Tongue (tissue), 2 donors: ENCODE measurements around the gene PPP1R3A. TPM values are rescaled to one million over a fixed set of nuclear protein-coding genes. Genes with fewer than 3 reads are reported as not detected.
"Not testable (repeated sequence)": the region's sequence is repeated elsewhere in the genome, so short reads cannot be mapped to it uniquely, and the experiment has no call there.

Source experiments
- DNase-seq: peaks from one replicate; pipeline ENCODE4 v3.0.0-alpha.2; 2015
- total RNA-seq: library from RNA; depleted of rRNA; stranded (reverse); fragments of >200 nt; gene quantifications from one replicate; pipeline ENCODE4 v1.2.3, GENCODE V29; 2014

Gene PPP1R3A, protein sequence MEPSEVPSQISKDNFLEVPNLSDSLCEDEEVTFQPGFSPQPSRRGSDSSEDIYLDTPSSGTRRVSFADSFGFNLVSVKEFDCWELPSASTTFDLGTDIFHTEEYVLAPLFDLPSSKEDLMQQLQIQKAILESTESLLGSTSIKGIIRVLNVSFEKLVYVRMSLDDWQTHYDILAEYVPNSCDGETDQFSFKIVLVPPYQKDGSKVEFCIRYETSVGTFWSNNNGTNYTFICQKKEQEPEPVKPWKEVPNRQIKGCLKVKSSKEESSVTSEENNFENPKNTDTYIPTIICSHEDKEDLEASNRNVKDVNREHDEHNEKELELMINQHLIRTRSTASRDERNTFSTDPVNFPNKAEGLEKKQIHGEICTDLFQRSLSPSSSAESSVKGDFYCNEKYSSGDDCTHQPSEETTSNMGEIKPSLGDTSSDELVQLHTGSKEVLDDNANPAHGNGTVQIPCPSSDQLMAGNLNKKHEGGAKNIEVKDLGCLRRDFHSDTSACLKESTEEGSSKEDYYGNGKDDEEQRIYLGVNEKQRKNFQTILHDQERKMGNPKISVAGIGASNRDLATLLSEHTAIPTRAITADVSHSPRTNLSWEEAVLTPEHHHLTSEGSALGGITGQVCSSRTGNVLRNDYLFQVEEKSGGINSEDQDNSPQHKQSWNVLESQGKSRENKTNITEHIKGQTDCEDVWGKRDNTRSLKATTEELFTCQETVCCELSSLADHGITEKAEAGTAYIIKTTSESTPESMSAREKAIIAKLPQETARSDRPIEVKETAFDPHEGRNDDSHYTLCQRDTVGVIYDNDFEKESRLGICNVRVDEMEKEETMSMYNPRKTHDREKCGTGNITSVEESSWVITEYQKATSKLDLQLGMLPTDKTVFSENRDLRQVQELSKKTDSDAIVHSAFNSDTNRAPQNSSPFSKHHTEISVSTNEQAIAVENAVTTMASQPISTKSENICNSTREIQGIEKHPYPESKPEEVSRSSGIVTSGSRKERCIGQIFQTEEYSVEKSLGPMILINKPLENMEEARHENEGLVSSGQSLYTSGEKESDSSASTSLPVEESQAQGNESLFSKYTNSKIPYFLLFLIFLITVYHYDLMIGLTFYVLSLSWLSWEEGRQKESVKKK
- 194 TPM for total RNA-seq

DNA sequence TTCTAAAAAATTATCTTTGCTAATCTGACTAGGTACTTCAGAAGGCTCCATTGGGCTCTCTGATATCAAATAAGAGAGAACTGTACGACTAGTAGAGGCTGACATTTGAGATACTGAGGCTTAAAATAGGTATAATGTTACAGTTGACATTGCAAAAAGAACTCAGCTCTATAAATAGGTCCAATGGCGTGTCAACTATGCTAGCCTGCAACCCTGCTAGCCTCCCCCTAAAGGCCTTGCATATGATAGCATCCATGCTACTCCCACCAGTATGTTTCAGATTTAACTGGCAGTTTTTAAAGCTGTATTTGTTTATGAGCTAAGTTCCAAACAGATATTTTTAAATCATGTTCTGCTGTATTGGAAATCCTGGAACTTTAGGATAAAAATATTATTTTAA lies at the start of gene PPP1R3A:
Gene PPP1R3A, minus strand, starts transcription at position 64 of the 400 bp plus-strand sequence. Its CDS starts 13 bp downstream, at position 51.
- DNase-seq = peak; percentile 56

DNA sequence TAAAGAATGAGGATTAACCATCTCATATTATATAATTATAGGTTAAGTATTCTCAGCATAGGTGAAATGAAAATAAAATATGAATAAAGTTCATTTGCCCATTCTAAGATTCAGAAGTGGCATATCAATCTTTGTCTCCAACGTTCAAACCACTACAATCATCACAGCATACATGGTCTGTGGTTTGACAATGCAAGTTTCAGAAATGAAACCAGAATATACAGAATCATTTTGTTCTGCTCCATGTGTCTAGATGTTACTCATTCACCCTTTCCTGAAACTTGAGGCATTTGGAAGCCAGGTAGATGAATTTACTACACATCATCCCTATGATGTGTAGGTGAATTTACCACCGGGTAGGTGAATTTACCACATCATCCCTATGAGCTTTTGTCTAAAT lies 44.5 kb upstream of the PPP1R3A start:
- no peak for DNase-seq

DNA sequence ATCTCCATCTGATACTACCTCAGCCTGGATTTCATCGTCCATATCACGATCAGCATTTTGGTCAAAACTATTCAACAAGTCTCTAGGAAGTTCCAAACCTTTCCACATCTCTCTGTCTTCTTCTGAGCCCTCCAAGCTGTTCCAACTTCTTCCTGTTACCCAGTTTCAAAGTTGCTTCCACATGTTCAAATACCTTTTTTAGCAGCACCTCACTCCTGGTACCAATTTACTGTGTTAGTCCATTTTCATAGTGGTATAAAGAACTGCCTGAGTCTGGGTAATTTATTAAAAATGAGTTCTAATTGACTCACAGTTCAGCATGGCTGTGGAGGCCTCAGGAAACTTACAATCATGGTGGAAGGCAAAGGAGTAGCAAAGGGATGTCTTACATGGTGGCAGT lies 41.1 kb upstream of the PPP1R3A start:
- no peak for DNase-seq

- DNase-seq = no peak
Observed at GRCh38 chr7:113955157-113955556, 36.3 kb upstream of the PPP1R3A start.

DNA sequence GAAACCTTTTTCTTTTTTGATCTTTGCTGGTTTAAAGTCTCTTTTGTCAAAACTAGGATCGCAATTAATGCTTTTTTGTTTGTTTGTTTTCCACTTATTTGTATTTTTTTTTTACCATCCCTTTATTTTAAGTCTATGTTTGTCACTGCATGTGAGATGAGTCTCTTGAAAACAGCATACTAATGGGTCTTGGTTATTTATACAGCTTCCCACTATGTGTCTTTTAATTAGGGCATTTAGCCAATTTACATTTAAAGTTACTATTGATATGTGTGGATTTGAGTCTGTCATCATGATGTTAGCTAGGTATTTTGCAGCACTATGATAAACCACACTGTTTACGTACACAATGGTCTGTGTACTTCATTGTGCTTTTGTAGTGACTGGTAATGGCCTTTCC lies 34.7 kb upstream of the PPP1R3A start:
- no peak for DNase-seq

GRCh38 chr7:113945018-113945938 lies 26.5 kb upstream of the PPP1R3A start:
- peak; percentile 77 for DNase-seq

- DNase-seq = no peak
Observed at GRCh38 chr7:113936982-113937381, 18.2 kb upstream of the PPP1R3A start.

DNA sequence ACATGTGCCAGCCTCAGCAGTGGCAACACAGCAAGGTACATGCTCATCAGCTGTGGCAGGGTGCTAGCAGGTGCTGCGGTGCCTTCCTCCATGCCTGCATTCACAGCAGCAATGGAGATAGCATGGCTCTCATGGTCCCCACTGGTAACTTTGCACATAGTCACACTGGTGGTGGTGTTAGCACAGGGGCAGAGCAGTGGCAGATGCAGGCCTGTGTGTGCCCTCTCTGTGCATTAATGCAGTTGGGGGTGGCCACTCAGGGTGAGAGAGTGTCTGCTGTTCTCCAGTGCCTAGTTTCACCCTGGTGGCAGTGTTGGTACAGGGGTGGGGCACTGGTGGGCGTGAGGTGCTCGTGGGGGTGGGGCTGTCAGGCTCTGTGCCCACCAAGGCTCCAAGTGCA lies 17.7 kb upstream of the PPP1R3A start:
- DNase-seq = no peak

DNA sequence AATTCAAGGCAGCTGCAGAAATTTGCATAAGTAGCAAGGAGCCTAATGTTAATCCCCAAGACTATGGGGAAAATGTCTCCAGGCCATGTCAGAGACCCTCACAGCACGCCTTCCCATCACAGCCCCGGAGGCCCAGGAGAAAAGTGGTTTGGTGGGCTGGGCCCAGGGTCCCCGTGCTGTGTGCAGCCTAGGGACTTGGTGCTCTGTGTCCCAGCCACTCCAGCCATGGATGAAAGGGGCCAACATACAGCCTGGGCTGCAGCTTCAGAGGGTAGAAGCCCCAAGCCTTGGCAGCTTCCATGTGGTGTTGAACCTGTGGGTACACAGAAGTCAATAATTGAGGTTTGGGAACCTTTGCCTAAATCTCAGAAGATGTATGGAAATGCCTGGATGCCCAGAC lies 10.6 kb upstream of the PPP1R3A start:
- not testable (repeated sequence) for DNase-seq

DNA sequence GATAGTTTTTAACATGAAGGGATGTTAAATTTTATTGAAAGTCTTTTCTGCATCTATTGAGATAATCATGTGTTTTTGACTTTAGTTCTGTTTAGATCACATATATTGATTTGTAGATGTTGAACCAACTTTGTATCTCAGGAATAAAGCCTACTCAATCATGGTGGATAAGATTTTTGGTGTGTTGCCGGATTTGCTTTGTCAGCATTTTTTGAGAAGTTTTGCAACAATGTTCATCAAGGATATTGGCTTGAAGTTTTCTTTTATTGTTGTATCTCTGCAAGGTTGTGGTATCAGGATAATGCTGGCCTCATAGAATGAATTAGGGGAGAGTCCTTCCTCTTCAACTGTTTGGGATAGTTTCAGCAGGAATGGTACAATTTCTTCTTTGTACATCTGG lies 9.3 kb upstream of the PPP1R3A start:
- no peak for DNase-seq

DNA sequence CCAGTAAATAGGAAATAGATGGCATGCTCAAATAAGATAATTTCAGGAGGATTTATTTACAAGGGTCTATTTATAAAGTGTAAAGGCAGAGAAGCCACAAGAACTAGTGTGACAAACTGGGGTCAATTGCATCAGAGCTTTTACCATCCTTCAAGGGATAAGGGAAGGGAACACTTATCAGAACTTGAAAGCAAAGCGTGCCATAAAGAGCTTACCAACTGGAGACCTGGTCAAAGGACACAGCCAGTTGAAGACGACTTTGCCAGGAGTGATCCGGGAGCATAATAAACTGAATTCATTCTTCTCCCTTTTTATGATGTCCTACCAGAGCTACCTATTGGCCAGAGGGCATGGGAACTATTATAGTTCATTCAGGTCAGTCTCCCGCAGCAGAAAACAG lies 3.2 kb upstream of the PPP1R3A start:
- no peak for DNase-seq

- DNase-seq = no peak
Observed at GRCh38 chr7:113921363-113921762, 2.6 kb upstream of the PPP1R3A start.

- DNase-seq = no peak
Observed at GRCh38 chr7:113917840-113918239, 969 bp downstream of the PPP1R3A start.

DNA sequence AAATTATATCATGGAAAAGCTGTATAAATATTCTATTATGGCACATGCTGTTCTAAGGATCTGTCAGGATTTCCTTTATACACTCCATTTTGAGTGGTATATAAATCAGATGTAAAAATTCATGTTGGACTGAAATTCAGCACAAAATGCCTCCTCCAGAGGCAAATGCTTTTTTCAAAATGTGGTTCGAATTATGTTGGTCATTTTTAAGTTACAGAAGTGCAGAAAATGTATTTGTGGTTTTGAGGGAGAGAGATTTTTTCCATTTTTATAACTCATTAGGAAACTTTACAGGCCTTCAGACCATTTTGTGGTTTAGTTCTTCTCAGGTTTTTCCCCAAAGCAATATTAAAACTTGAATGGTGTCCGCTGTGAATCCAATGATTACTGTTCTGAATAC lies 2.9 kb downstream of the PPP1R3A start:
- no peak for DNase-seq

DNA sequence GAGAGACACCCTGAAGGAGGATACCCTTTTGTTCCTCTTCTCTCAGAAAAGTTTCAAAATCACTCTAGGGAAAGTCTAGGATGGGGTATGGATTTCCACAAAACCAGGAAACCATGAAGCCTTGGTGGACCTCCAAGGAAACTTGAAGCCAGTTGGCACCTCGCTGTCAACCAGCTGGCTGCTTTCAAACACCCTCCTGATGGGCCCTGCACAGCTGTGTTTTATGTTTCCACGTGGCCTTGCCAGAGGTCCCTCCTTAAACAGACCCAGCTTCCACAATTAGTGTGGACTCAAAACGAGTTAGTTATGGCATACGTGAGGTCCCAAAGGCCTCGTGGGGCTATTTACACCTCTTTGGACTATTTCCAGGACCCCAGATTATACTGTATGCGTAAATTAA lies 5.9 kb downstream of the PPP1R3A start:
- peak; percentile 89 for DNase-seq

- DNase-seq = no peak
Observed at GRCh38 chr7:113907617-113908016, 11.2 kb downstream of the PPP1R3A start.

DNA sequence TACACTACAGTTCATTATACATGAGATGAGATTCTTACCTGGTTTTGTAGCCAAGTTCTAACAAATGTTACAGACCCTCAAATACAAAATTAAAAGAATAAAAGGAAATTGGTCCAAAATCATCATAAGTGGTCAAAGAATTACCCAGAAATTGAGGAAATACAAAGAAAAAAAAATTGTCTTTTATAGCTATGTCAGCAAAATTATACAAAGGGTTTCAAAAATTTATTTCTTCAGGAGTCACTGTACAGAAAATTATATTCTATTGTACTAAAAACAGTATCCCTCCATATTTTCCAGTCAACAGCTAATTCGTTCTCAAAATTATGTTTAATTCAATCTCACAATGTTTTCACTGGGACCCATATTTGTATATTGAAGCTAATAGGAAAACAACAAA lies 14.3 kb downstream of the PPP1R3A start:
- DNase-seq = no peak

DNA sequence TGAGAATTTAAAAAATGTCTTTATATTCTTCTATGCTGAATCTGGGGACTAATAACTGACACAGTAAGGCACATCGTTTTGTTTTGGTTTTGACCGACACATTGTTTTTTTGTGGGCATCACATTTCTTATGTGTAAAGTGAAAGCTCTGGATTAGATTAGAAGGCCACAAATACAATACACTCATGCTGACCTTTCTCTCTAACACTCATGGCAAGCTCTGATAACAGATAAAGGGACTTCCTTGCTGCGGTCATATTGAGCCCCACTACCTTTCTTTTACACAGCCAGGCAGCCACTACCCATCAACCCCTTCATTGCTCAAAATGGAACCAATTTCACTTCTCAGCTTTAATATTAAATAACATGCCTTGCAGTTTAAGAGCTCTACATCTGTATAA lies 26.0 kb downstream of the PPP1R3A start:
- DNase-seq = no peak

DNA sequence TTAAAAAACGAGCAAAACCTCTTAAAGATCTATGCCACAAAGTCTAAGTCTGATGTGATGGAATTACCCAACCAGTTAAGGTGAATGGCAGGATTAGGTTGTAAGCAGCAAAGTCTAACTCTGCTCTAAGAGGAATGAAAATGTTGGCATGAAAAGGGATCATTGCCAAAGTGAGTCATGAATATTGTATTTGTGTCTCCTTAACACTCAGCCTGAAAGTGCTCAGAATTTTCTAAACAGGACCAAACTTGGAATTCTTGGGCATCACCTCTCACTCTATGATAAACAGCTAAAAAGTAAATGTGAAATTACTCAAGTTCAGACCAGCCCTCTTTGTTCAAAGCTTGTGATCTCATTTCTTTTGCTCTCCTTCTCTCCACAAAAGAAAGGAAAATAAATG lies 27.0 kb downstream of the PPP1R3A start:
- DNase-seq = no peak

DNA sequence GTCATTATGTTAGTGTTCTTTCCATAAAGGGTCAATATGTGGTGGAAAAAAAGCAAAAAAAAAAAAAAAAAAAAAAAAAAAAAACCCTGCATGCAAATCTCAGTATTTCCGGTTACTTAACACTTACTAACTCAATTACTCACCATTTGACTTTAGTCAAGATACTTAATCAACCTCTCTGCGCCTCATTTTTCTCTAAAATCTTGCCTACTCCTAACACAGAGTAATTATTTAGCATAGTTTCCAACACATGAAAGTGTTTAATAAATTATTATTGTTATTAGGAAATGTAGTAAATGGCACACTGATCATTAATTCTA lies 27.8 kb downstream of the PPP1R3A start:
- no peak for DNase-seq

GRCh38 chr7:113890331-113891030 lies 28.3 kb downstream of the PPP1R3A start:
- DNase-seq = no peak
